HepG2 (cell line): ENCODE results near the gene PRPSAP1. TPM values are rescaled to one million over a fixed set of nuclear protein-coding genes. Genes with fewer than 3 reads are reported as not detected.

ENCODE experiments used
- AHR ChIP-seq: IDR thresholded peaks from 2 replicates; pipeline ENCODE4 v1.6.1; 2018; ENCODE audit warnings: missing genetic modification reagents, missing compliant biosample characterization
- ATF7-NPFF ChIP-seq: sonication (generic); formaldehyde crosslinking; IDR thresholded peaks from 2 replicates; pipeline ENCODE4 v1.8.1; 2023; ENCODE audit warnings: mild to moderate bottlenecking, low read depth, missing genetic modification reagents, moderate library complexity
- ATM ChIP-seq: fragments of 450-650 bp; IDR thresholded peaks from 2 replicates; pipeline ENCODE4 v1.7.1; 2017; ENCODE audit warnings: mild to moderate bottlenecking, borderline replicate concordance
- ERF ChIP-seq: IDR thresholded peaks from 2 replicates; pipeline ENCODE4 v1.6.1; 2018; ENCODE audit warnings: missing biosample characterization, missing genetic modification reagents
- MIXL1 ChIP-seq: IDR thresholded peaks from 2 replicates; pipeline ENCODE4 v1.6.1; 2016
- PAXIP1 ChIP-seq: sonication (generic); formaldehyde crosslinking; conservative IDR thresholded peaks from 2 replicates; pipeline ENCODE4 v1.4.0; 2020; ENCODE audit warnings: mild to moderate bottlenecking, missing genetic modification reagents, moderate library complexity
- SYNCRIP ChIP-seq: fragments of 200-400 bp; formaldehyde crosslinking; IDR thresholded peaks from 2 replicates; pipeline ENCODE4 v1.6.1; 2018; ENCODE audit warnings: mild to moderate bottlenecking, low read depth, low read length; ENCODE audit not compliant: insufficient read depth
- TEF ChIP-seq: sonication (generic); formaldehyde crosslinking; IDR thresholded peaks from 2 replicates; pipeline ENCODE4 v1.5.0; 2020; ENCODE audit warnings: missing genetic modification reagents
- ZNF276 ChIP-seq: sonication (generic); formaldehyde crosslinking; IDR thresholded peaks from 2 replicates; pipeline ENCODE4 v1.4.0; 2020; ENCODE audit warnings: mild to moderate bottlenecking, low read depth, missing genetic modification reagents
- ZNF30 ChIP-seq: sonication (generic); formaldehyde crosslinking; IDR thresholded peaks from 2 replicates; pipeline ENCODE4 v1.5.0; 2020; ENCODE audit warnings: mild to moderate bottlenecking, missing genetic modification reagents
- ZNF709 ChIP-seq: sonication (generic); formaldehyde crosslinking; IDR thresholded peaks from 2 replicates; pipeline ENCODE4 v1.5.0; 2020; ENCODE audit warnings: mild to moderate bottlenecking, missing genetic modification reagents
- ZNF766 ChIP-seq: sonication (generic); formaldehyde crosslinking; IDR thresholded peaks from 2 replicates; pipeline ENCODE4 v1.5.0; 2020; ENCODE audit warnings: missing genetic modification reagents, borderline replicate concordance
- ZNF83 ChIP-seq: sonication (generic); formaldehyde crosslinking; IDR thresholded peaks from 2 replicates; pipeline ENCODE4 v1.4.0; 2020; ENCODE audit warnings: missing genetic modification reagents, mild to moderate bottlenecking, borderline replicate concordance
- ZSCAN12 ChIP-seq: sonication (generic); formaldehyde crosslinking; IDR thresholded peaks from 2 replicates; pipeline ENCODE4 v1.9.0; 2021; ENCODE audit warnings: mild to moderate bottlenecking, missing genetic modification reagents
- polyA plus RNA-seq, 8 experiments: library from polyadenylated mRNA; depleted of rRNA in 3 of 8; stranded (reverse) in 7 of 8; unstranded in 1 of 8; fragments of >200 nt; fragmentation: Illumina TruSeq in 4 of 8; extraction: Trizol in 4 of 8; gene quantifications; 2 replicates each; pipeline versions ENCODE4 v1.2.1 to v1.2.3, GENCODE V29; 2011 to 2016; ENCODE audit warnings: low read depth in 4 of 8, missing spikeins in 1 of 8, mixed read lengths in 1 of 8; ENCODE audit not compliant: insufficient read depth in 1 of 8
- total RNA-seq, 5 experiments: library from RNA; depleted of rRNA; stranded (reverse); fragments of >200 nt; fragmentation: Illumina TruSeq; extraction: Trizol; gene quantifications; 2 replicates each; pipeline ENCODE4 v1.2.3, GENCODE V29; 2016; ENCODE audit warnings: low read depth in 1 of 5
- TF ChIP-seq, protein P1 (sequence below): sonication (generic); formaldehyde crosslinking; IDR thresholded peaks from 2 replicates; pipeline ENCODE4 v1.8.0; 2022; ENCODE audit warnings: missing genetic modification reagents, low read depth, mild to moderate bottlenecking, borderline replicate concordance
- TF ChIP-seq, protein P2 (sequence below): sonication (generic); formaldehyde crosslinking; IDR thresholded peaks from 2 replicates; pipeline ENCODE4 v1.4.0; 2020; ENCODE audit warnings: low read depth, missing genetic modification reagents

PRPSAP1 gene
- total and polyA plus RNA-seq, 2 of the 13 experiments (the other 11 are each of a cell fraction or from before 2014, with no cell fraction given), result 91.1 to 314 TPM

DNA sequence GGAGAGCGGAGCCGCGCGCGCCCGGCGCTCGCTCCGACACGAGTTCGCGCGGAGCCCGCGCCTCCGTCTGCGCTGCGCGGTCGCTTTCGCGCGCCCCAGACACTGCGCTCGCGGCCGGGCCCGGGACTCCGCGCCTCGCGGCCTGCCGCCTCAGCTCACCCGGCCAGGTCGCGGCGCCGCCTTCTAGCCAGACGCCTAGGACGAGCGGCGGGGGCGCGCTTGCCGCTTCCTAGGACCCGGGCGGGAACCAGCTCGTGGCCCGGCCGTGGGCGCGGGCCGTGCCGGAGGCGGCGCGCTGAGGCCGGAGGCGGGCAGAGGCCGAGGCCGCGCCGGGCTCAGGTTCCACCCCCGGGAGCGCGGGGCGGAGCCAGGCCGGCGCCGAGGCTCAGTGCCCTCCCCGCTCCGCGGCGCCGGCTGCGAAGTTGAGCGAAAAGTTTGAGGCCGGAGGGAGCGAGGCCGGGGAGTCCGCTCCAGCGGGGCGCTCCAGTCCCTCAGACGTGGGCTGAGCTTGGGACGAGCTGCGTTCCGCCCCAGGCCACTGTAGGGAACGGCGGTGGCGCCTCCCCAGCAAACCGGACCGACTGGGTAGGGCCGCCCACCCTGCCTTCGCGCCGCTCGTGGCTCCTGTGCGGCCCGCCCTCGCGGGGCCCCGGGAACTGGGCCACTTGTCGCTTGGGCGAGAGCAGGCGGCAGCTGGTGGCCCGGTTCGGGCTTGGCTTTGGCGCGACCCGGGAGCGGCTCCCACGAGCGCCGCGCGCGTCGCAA lies 30.7 kb upstream of the PRPSAP1 start, which contains the start of gene SPHK1 (continued):
- TF ChIP-seq ATM (no peak), SYNCRIP (no peak), ZNF709 (CRISPR knock-in tag) (peak; percentile 27; the same call in 1 of the 2 replicates), ZNF30 (CRISPR knock-in tag) (0 out of 2 replicates have a peak, but pooled peaks have one; percentile 20), AHR (CRISPR knock-in tag) (no peak), ERF (CRISPR knock-in tag) (peak; percentile 43), TEF (CRISPR knock-in tag) (no peak), MIXL1 (CRISPR knock-in tag) (peak; percentile 41; the same call in 1 of the 2 replicates), ZNF276 (CRISPR knock-in tag) (no peak), PAXIP1 (CRISPR knock-in tag) (peak; percentile 3; the same call in 1 of the 2 replicates), ZNF766 (CRISPR knock-in tag) (no peak; the same call in 1 of the 2 replicates), ZSCAN12 (peak; percentile 54), ATF7-NPFF (CRISPR knock-in tag) (peak; percentile 48; the same call in 1 of the 2 replicates), ZNF83 (CRISPR knock-in tag) (no peak; the same call in 1 of the 2 replicates)
- TF ChIP-seq, protein P1, sequence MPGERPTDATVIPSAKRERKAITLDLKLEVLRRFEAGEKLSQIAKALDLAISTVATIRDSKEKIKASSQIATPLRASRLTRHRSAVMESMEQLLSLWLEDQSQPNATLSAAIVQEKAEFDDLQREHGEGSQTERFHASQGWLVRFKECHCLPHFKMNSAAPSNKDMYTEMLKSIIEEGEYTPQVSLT (CRISPR knock-in tag), result 0 out of 2 replicates have a peak, but pooled peaks have one; percentile 63
- TF ChIP-seq, protein P2, sequence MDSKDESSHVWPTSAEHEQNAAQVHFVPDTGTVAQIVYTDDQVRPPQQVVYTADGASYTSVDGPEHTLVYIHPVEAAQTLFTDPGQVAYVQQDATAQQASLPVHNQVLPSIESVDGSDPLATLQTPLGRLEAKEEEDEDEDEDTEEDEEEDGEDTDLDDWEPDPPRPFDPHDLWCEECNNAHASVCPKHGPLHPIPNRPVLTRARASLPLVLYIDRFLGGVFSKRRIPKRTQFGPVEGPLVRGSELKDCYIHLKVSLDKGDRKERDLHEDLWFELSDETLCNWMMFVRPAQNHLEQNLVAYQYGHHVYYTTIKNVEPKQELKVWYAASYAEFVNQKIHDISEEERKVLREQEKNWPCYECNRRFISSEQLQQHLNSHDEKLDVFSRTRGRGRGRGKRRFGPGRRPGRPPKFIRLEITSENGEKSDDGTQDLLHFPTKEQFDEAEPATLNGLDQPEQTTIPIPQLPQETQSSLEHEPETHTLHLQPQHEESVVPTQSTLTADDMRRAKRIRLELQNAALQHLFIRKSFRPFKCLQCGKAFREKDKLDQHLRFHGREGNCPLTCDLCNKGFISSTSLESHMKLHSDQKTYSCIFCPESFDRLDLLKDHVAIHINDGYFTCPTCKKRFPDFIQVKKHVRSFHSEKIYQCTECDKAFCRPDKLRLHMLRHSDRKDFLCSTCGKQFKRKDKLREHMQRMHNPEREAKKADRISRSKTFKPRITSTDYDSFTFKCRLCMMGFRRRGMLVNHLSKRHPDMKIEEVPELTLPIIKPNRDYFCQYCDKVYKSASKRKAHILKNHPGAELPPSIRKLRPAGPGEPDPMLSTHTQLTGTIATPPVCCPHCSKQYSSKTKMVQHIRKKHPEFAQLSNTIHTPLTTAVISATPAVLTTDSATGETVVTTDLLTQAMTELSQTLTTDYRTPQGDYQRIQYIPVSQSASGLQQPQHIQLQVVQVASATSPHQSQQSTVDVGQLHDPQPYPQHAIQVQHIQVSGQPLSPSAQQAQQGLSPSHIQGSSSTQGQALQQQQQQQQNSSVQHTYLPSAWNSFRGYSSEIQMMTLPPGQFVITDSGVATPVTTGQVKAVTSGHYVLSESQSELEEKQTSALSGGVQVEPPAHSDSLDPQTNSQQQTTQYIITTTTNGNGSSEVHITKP (CRISPR knock-in tag), result 0 out of 2 replicates have a peak, but pooled peaks have one; percentile 11
